ENCODE data around the gene TRABD2B. TPM values are rescaled to one million over a fixed set of nuclear protein-coding genes. Genes with fewer than 3 reads are reported as not detected.

The TRABD2B gene
- total RNA-seq, 2 donors from 2014 or later, result 1.1 to 2.1 TPM

GRCh38 chr1:47885062-47885830 lies 111.9 kb downstream of the TRABD2B start:
- Histone ChIP-seq H3K4me1 (replicated peaks) (no peaks in the 10 kb centered on the region), H3K4me3 (no peak overlapping the region), H3K27ac (no peak overlapping the region), H3K36me3 (no peaks in the 10 kb centered on the region), H3K9me3 (no peaks in the 10 kb centered on the region), H3K27me3 (replicated peaks; ENCODE audit: insufficient read depth) (no peaks in the 10 kb centered on the region)
- DNase-seq (ENCODE audit: low spot score), result no peak
- TF ChIP-seq POLR2AphosphoS5 (IDR thresholded peaks at IDR 0.05) (no peak), POLR2A (IDR thresholded peaks at IDR 0.05) (no peak), CTCF (IDR thresholded peaks at IDR 0.05) (no peak)
- WGBS, result 94% methylated on average over 8 of the region's 8 CpGs
- intact Hi-C loops (cut with DNase I), result no loop called here

- H3K27ac ChIP-seq, result no peak overlapping the region
- no peak overlapping the region for H3K4me3 ChIP-seq
- H3K4me1 ChIP-seq (replicated peaks), result no peaks in the 10 kb centered on the region
- H3K27me3 ChIP-seq (replicated peaks; ENCODE audit: insufficient read depth), result no peaks in the 10 kb centered on the region
- 100% methylated on average over 1 of the region's 1 CpG for whole genome bisulfite sequencing
- no peak for DNase-seq (ENCODE audit: low spot score)
- intact Hi-C loops (cut with DNase I), result no loop called here
- TF ChIP-seq POLR2A (IDR thresholded peaks at IDR 0.05) (no peak), POLR2AphosphoS5 (IDR thresholded peaks at IDR 0.05) (no peak), CTCF (IDR thresholded peaks at IDR 0.05) (no peak)
- H3K36me3 ChIP-seq, result no peaks in the 10 kb centered on the region
- H3K9me3 ChIP-seq, result no peaks in the 10 kb centered on the region
Observed at GRCh38 chr1:47883963-47884362, 113.2 kb downstream of the TRABD2B start.

- no peak for DNase-seq (ENCODE audit: low spot score)
- Histone ChIP-seq H3K36me3 (no peaks in the 10 kb centered on the region), H3K27me3 (replicated peaks; ENCODE audit: insufficient read depth) (no peaks in the 10 kb centered on the region), H3K4me3 (no peak overlapping the region), H3K4me1 (replicated peaks) (no peaks in the 10 kb centered on the region), H3K9me3 (no peaks in the 10 kb centered on the region), H3K27ac (no peak overlapping the region)
- TF ChIP-seq POLR2A (IDR thresholded peaks at IDR 0.05) (no peak), POLR2AphosphoS5 (IDR thresholded peaks at IDR 0.05) (no peak), CTCF (IDR thresholded peaks at IDR 0.05) (no peak)
- 68% methylated on average over 17 of the region's 17 CpGs for whole genome bisulfite sequencing
- intact Hi-C loops (cut with DNase I), result no loop called here
Observed at GRCh38 chr1:47881505-47882442, 115.4 kb downstream of the TRABD2B start.

- DNase-seq (ENCODE audit: low spot score), result no peak
- no peaks in the 10 kb centered on the region for H3K4me1 ChIP-seq (replicated peaks)
- H3K36me3 ChIP-seq, result no peaks in the 10 kb centered on the region
- H3K9me3 ChIP-seq, result no peaks in the 10 kb centered on the region
- TF ChIP-seq POLR2AphosphoS5 (IDR thresholded peaks at IDR 0.05), result no peak
- TF ChIP-seq POLR2A (IDR thresholded peaks at IDR 0.05), result no peak
- no peak for TF ChIP-seq CTCF (IDR thresholded peaks at IDR 0.05)
- no peak overlapping the region for H3K27ac ChIP-seq
- H3K4me3 ChIP-seq, result no peak overlapping the region
- WGBS, result 83% methylated on average over 4 of the region's 4 CpGs
- H3K27me3 ChIP-seq (replicated peaks; ENCODE audit: insufficient read depth), result no peaks in the 10 kb centered on the region
- intact Hi-C loops (cut with DNase I), result no loop called here
Observed at GRCh38 chr1:47876587-47876963, 120.6 kb downstream of the TRABD2B start.

Data from prostate gland (tissue), 2 donors.